22Rv1 (cell line): Measurements from ENCODE around the gene GPR89B.

Source experiments
- ZFX ChIP-seq: fragments of 450-650 bp; IDR thresholded peaks from 2 replicates; pipeline ENCODE4 v1.6.1; 2017; ENCODE audit warnings: antibody characterized with exemption, borderline replicate concordance
- TF ChIP-seq, protein P1 (sequence below): fragments of 450-650 bp; IDR thresholded peaks from 2 replicates; pipeline ENCODE4 v1.5.1; 2017; ENCODE audit warnings: mild to moderate bottlenecking

DNA sequence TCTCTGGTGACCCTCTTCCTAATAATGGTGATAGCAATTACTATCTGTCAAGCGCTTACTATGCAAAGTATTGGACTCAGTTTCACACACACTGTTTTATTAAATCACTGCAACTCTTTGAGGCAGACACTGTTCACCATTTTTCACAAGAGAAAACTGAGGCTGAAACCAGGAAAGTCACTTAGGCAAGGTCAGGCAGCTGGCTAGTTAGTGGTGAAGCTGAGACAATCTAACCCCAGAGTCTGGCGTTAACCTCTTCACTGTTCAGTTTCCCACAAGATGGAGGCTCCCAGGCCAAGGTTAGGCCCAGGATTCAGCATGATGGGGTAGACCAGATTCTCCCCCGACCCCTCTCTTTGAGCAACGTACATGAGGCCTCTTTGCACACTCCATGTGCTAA, 30.4 kb upstream of the GPR89B start:
- TF ChIP-seq, protein P1, sequence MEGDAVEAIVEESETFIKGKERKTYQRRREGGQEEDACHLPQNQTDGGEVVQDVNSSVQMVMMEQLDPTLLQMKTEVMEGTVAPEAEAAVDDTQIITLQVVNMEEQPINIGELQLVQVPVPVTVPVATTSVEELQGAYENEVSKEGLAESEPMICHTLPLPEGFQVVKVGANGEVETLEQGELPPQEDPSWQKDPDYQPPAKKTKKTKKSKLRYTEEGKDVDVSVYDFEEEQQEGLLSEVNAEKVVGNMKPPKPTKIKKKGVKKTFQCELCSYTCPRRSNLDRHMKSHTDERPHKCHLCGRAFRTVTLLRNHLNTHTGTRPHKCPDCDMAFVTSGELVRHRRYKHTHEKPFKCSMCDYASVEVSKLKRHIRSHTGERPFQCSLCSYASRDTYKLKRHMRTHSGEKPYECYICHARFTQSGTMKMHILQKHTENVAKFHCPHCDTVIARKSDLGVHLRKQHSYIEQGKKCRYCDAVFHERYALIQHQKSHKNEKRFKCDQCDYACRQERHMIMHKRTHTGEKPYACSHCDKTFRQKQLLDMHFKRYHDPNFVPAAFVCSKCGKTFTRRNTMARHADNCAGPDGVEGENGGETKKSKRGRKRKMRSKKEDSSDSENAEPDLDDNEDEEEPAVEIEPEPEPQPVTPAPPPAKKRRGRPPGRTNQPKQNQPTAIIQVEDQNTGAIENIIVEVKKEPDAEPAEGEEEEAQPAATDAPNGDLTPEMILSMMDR, result no peak
- no peak for TF ChIP-seq ZFX
